Fibroblast of skin of right quadriceps (primary cell): ENCODE measurements around the gene RWDD2A.

Experiments
- DNase-seq: peaks from one replicate; pipeline ENCODE4 v3.0.0-alpha.2; 2013

The RWDD2A gene

GRCh38 chr6:83199173-83199862, 6.2 kb downstream of the RWDD2A start:
- DNase-seq, result no peak

GRCh38 chr6:83199863-83200225, 6.7 kb downstream of the RWDD2A start:
- DNase-seq, result peak; percentile 32

- DNase-seq, result no peak
Observed at GRCh38 chr6:83202031-83202430, 8.9 kb downstream of the RWDD2A start.

- DNase-seq, result peak; percentile 72
Observed at GRCh38 chr6:83215131-83216047, 22.2 kb downstream of the RWDD2A start.

GRCh38 chr6:83216806-83217205, 23.6 kb downstream of the RWDD2A start:
- no peak for DNase-seq

- no peak for DNase-seq
Observed at GRCh38 chr6:83218646-83219045, 25.5 kb downstream of the RWDD2A start.

- no peak for DNase-seq
Observed at GRCh38 chr6:83220121-83220520, 27.0 kb downstream of the RWDD2A start.

- DNase-seq, result peak; percentile 6
Observed at GRCh38 chr6:83221276-83221675, 28.1 kb downstream of the RWDD2A start.

- DNase-seq, result peak; percentile 43
Observed at GRCh38 chr6:83221889-83222479, 28.8 kb downstream of the RWDD2A start.

GRCh38 chr6:83226517-83226916, 33.4 kb downstream of the RWDD2A start:
- no peak for DNase-seq

- peak; percentile 83 for DNase-seq
Observed at GRCh38 chr6:83231146-83231545, 38.0 kb downstream of the RWDD2A start.

GRCh38 chr6:83247471-83247870, 54.3 kb downstream of the RWDD2A start:
- DNase-seq, result no peak
